Measurements from ENCODE around the gene ZFC3H1.

DNA sequence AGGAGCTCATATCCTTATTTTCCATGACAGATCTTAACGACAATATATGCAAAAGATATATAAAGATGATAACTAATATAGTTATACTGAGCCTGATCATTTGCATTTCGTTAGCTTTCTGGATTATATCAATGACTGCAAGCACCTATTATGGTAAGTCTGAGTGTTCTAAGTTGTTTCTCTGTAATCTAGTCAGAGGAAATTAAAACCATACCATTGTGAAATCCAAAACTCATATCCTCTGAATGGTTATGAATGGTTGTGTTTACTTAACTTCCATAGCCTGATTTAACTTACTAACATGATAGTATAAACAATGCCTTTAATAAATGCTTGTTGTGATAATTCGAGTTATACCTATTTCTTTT is 23.0 kb upstream of the ZFC3H1 start:
- TF ChIP-seq, protein P1, sequence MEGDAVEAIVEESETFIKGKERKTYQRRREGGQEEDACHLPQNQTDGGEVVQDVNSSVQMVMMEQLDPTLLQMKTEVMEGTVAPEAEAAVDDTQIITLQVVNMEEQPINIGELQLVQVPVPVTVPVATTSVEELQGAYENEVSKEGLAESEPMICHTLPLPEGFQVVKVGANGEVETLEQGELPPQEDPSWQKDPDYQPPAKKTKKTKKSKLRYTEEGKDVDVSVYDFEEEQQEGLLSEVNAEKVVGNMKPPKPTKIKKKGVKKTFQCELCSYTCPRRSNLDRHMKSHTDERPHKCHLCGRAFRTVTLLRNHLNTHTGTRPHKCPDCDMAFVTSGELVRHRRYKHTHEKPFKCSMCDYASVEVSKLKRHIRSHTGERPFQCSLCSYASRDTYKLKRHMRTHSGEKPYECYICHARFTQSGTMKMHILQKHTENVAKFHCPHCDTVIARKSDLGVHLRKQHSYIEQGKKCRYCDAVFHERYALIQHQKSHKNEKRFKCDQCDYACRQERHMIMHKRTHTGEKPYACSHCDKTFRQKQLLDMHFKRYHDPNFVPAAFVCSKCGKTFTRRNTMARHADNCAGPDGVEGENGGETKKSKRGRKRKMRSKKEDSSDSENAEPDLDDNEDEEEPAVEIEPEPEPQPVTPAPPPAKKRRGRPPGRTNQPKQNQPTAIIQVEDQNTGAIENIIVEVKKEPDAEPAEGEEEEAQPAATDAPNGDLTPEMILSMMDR (conservative IDR thresholded peaks at IDR 0.05; ENCODE audit: low read length): no peak
- TF ChIP-seq EZH2phosphoT487 (IDR thresholded peaks at IDR 0.05; ENCODE audit: borderline replicate concordance): no peak
